Ramos (cell line): ENCODE measurements around the gene ATAD1.

ENCODE experiments used
- in situ Hi-C: fragments of 300-500 bp; cut with MboI; formaldehyde crosslinking; loops from one replicate; pipeline ENCODE4 v1.14.3; 2022; ENCODE audit warnings: low sequenced_read_pairs; ENCODE audit not compliant: unreplicated experiment

Gene ATAD1

GRCh38 chr10:87733081-87733480 is 84.9 kb downstream of the ATAD1 start:
- in situ Hi-C loops = loop anchor here (10.0 kb wide), 1 partner anchor 78 kb away; the partner anchor contains the start of gene PAPSS2

- in situ Hi-C loops = loop anchor here (10.0 kb wide), 1 partner anchor 75 kb away; the partner anchor contains the start of gene PAPSS2
Observed at GRCh38 chr10:87729940-87730339, 88.1 kb downstream of the ATAD1 start.

GRCh38 chr10:87724789-87725188 is 93.2 kb downstream of the ATAD1 start:
- in situ Hi-C loops = no loop called here

GRCh38 chr10:87723500-87723899 is 94.5 kb downstream of the ATAD1 start:
- in situ Hi-C loops = no loop called here

GRCh38 chr10:87722716-87723115 is 95.3 kb downstream of the ATAD1 start:
- in situ Hi-C loops = no loop called here

GRCh38 chr10:87721781-87722180 is 96.2 kb downstream of the ATAD1 start:
- in situ Hi-C loops = no loop called here

GRCh38 chr10:87720665-87721064 is 97.4 kb downstream of the ATAD1 start:
- in situ Hi-C loops = no loop called here

GRCh38 chr10:87716348-87716670 is 101.7 kb downstream of the ATAD1 start:
- in situ Hi-C loops = no loop called here

- in situ Hi-C loops = no loop called here
Observed at GRCh38 chr10:87715552-87716347, 102.3 kb downstream of the ATAD1 start.

GRCh38 chr10:87713707-87714106 is 104.3 kb downstream of the ATAD1 start:
- in situ Hi-C loops = no loop called here

GRCh38 chr10:87712913-87713616 is 105.0 kb downstream of the ATAD1 start:
- in situ Hi-C loops = no loop called here

- in situ Hi-C loops = no loop called here
Observed at GRCh38 chr10:87707254-87707653, 110.8 kb downstream of the ATAD1 start.

- in situ Hi-C loops = no loop called here
Observed at GRCh38 chr10:87706731-87707130, 111.3 kb downstream of the ATAD1 start.

- in situ Hi-C loops = no loop called here
Observed at GRCh38 chr10:87705339-87705738, 112.7 kb downstream of the ATAD1 start.

- in situ Hi-C loops = no loop called here
Observed at GRCh38 chr10:87703771-87704170, 114.3 kb downstream of the ATAD1 start.

- in situ Hi-C loops = no loop called here
Observed at GRCh38 chr10:87702973-87703294, 115.1 kb downstream of the ATAD1 start.

GRCh38 chr10:87702260-87702972 is 115.6 kb downstream of the ATAD1 start:
- in situ Hi-C loops = no loop called here
